IPS-11a (cell line): ENCODE data around the gene CEP76.

Source experiments
- H3K4me3 ChIP-seq: one replicate; pipeline ENCODE4 v1.5.1; 2013; ENCODE audit warnings: low read depth, low read length, control low read depth

CEP76 gene, protein sequence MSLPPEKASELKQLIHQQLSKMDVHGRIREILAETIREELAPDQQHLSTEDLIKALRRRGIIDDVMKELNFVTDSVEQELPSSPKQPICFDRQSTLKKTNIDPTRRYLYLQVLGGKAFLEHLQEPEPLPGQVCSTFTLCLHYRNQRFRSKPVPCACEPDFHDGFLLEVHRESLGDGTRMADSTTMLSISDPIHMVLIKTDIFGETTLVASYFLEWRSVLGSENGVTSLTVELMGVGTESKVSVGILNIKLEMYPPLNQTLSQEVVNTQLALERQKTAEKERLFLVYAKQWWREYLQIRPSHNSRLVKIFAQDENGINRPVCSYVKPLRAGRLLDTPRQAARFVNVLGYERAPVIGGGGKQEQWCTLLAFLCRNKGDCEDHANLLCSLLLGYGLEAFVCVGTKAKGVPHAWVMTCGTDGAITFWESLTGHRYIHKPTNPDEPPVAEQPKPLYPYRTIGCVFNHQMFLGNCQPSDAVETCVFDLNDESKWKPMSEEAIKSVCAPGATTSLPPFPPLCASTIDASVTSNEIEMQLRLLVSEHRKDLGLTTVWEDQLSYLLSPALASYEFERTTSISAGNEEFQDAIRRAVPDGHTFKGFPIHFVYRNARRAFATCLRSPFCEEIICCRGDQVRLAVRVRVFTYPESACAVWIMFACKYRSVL

DNA sequence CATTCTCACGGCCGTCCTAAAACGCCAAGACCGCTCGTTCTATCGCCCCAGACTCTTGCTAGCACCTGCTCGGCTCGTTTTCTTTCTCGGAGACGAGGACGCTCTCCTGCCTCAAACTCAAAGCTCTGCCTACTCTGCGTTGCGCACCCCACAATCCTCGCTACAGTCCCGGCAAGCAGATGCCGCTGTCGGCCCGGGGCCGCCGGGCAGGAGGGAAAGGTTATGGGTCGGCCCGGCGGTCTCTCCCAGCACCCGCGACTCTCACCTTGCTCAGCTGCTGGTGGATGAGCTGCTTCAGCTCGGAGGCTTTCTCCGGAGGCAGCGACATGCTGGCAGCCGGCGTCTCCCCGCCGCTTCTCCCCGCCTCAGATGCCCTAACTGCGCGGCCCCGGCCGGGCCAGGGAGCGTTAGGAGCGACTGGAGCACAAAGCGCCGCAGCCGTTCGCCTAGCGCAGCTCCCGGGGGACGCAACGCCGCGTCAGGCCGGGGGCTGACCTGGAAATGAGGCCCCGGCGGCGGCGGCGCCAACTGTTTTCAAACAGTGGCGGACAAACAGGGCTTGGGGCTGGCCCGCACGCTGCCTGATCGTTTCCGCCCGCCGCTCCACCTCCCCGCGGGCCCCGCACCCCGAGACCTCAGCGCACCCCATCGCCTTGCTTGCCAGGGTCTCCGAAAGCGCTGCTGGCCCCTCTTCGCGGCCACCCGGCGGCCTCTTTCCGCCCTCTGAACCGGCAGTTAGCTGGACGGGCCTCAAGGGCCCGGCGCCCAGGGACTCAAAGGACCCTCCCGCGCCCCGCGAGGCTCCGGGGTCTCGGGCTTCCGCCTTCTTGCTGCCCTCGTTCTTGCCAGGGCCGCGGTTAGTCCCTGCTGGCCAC lies at the start of gene CEP76, which contains the start of gene PSMG2:
Gene CEP76 (minus strand): TSS at position 503 of the 875 bp plus-strand sequence. CDS start 175 bp downstream, at position 328.
Gene PSMG2 (plus strand): TSS at position 822 of the 875 bp plus-strand sequence. CDS start 66 bp downstream, outside the sequence.
- H3K4me3 ChIP-seq = peak within 1 kb of the TSS; percentile 93

DNA sequence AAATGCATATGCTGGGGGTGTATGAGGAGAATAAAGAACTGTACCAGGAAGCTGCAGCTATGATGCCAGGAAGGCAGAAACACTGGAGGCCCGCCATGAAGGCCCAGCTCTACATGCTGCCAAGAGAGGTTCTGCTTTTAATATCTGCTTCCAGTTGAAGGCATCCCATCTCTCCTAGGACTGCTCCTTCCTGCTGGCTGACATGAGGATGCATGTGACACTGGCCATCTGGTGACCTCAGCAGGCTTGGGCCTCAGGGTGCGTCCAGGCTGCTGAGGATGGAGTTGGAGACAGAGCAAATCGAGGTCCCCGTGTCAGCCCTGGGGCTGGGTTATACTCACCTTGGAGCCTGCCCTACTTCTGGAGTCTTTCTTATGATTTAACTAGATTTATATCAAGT lies 49.4 kb upstream of the CEP76 start:
- no peak overlapping the region for H3K4me3 ChIP-seq

DNA sequence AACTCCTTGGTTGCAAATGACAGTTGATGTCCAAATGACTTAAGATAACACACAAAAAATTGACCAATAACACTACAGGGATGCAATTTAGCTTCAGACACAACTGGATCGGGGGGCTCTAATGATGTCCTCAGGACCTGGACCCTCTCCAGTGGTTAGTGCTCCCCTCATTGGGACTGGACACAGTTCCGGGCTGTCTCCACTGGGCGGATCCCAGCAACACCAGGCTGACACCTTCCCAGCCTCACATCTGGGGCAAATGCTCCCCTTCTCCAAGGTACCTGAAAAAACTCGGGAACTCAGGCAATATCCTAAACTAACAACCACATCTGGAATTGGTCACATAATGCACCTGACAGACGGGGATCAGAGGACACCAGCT lies 49.0 kb upstream of the CEP76 start:
- no peak overlapping the region for H3K4me3 ChIP-seq

DNA sequence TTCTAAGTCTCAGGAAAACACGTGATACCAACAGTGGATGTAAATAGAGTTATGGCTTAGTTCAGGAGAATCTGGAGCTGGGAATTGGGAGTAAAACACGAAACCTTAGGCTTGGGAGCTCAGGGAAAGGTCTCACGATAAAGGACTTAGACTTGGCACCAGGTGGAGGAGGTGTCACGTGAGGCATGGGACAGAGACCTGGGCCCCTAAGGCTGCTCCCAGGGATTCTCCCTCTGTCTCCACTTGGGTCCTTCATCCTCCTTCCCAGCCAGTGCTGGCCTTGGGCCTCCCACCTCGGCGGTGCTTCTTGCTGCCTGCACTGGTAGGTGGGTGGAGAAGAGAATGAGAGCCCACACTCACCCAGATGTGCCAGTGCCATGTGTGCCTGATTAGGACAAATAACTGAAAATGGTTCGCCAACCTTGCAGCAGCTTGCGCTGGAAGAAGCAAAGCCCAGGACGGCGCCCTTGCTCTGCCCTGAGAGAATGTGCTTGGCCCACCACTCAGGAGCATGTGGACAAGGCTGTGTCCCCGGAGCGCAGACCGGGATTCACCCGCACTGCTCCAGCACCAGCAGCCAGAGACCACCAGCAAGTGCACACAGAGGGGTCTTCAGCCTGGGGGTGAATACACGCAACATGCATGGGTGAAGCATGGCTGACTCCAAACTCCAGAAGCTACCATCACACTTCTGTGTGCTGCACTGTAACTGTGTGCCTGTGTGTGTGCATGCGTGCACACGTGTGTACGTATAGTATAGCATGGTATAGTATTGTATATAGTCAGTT lies 48.4 kb upstream of the CEP76 start:
- H3K4me3 ChIP-seq = no peak overlapping the region

DNA sequence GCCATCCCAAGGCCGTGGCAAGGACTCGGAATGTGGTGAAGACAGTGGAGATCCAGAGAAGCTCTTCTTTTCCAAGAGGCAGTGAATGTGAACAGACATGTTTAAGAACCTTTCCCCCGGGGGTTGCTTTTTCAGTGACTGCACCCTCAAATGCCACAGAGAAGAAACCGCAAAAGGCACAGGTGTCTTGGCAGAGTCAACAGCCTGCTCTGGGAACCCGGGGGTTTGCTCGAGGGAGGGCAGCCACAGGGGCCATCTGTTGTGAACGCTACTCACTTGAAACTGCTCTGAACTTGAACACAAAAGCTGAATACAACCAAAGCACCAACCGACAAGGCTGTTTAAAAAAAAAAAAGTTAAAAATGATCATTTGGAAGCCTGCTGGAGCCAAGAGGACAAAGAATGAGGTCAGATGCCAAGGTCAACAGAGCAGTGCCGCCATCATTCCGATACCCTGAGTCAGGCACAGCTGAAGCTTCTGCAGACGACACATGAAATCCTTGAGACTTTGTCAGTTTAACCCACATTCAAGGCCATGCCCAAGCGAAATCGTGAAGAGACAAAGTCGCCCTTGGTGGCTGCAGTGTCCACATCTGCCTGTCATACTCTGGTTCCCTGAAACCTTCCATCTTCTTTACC lies 47.7 kb upstream of the CEP76 start:
- no peak overlapping the region for H3K4me3 ChIP-seq

DNA sequence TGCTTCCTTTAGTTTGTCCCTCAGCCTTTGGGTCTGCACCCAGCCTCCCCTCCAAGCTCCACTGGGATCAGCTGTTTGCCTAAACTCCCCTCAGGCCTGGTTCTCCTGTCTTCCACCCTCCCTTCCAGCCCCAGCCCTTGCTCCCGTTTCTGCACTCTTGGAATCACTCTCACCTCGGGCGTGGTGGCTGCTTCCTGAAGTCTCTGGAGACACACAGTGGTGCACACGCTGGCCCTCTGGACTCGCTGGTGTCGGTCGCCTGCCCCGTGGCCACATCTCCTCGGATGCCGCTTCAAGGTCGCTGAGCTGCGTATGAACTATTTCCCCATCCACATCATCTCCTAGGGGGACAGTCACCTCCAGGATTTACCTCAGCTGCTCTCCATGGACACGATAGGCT lies 46.6 kb upstream of the CEP76 start:
- H3K4me3 ChIP-seq = no peak overlapping the region

DNA sequence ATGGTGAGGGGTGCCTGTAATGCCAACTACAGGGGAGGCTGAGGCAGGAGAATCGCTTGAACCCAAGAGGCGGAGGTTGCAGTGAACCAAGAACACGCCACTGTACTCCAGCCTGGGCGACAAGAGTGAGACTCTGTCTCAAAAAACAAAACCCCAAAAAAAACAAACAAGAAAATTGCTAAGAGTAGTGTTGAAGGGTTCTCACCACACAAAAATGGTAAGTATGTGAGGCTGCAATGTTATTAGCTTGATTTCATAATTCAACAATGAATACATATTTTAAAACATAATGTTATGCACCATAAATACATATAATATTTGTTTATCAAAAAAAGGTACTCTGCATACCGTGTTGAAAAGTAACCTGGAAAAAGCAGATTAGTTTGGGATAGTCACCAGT lies 46.1 kb upstream of the CEP76 start:
- no peak overlapping the region for H3K4me3 ChIP-seq

DNA sequence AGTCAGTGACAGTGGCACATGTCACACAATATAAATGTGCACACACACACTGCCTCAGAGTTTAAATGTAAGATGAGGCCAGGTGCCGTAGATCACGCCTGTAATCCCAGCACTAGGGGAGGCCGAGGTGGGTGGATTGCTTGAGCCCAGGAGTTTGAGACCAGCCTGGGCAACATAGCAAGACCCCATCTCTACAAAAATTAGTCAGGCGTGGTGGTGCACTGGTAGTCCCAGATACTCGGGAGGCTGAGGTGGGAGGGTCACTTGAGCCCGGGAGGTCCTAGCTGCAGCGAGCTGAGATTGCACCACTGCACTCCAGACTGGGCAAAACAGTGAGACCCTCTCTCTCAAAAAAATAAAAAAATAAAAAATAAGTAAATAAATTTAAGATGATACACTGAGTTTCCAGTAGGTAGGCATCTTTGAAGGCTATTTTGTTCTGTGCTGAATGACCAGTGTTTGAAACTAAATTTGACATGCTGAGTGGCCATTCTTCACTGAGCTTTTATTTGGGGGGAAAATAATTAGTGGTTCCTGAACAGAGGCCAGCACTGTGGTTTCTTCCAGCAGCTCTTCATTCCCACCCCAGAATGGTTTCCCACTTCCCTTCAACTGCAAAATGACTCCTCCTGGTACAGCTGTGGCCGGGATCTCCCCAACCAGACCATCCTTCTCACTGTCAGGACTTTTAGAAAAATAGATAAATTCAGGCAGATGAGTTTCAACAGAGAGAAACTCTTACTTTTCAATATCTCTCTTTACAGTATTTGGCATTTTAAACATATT lies 45.2 kb upstream of the CEP76 start:
- H3K4me3 ChIP-seq = no peak overlapping the region

DNA sequence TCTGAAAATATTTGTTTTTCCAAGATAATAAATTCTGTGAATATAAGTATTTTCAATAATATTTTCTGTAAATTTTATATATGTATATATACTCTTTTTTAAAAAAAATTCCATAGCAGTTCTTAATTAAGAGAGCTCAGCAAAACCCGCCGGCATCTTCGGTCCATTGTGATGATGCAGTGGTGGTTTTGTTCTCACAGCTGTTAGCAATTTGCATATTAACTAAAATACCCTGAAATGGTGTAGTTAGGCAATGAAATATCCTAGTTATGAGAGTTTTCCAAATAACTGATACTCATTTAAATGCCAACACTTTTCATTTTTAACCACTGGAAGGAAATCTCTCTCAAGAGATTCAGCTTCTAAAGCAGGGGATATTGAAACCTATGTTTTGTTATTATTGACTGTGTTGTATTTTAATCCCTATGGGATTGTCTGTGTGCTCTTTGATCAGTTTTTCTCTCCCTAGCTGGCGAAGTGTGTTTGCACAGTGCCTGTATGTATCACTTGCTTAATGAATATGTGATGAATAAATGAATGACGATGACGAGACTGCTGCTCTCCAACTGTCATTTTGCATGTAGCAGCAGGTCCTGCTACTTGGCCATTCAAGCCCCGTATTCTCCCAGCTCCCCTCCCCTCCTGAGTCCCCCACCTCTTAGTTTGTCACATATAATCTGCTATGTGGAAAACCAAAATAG lies 42.7 kb upstream of the CEP76 start:
- H3K4me3 ChIP-seq = no peak overlapping the region

DNA sequence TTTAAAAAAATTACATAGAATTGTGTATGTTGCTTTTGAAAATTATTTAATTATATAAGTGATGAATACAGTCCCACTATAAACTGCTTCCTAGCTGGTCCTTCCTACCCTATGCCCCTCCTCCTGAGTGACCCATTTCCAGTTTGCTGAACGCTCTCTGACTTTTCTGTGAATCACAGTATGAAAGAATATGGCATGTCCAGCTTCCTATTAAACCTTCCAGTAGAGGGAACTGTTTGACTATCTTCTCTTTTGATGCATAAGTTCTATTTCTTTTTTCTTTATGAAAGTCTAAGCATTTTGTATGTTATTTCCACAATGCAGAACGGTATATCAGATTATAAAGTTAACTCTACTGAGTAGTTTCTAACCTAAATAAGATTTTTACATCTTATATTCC lies 41.6 kb upstream of the CEP76 start:
- H3K4me3 ChIP-seq = no peak overlapping the region

DNA sequence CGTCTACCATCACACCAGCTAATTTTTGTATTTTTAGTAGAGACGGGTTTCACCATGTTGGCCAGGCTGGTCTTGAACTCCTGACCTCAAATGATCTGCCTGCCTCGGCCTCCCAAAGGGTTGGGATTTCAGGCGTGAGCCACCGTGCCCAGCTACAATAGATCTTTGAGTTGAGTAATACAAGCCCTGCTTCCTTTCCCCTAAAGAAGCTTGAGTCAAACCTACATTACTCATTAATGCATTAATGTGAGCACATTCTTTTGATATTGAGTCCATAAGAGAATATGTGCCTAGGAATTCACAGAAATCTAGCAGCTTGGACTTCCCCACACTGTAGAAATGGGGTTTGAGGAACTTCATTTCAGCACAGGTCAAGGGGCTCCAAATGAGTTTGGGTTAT lies 39.9 kb upstream of the CEP76 start:
- no peak overlapping the region for H3K4me3 ChIP-seq

DNA sequence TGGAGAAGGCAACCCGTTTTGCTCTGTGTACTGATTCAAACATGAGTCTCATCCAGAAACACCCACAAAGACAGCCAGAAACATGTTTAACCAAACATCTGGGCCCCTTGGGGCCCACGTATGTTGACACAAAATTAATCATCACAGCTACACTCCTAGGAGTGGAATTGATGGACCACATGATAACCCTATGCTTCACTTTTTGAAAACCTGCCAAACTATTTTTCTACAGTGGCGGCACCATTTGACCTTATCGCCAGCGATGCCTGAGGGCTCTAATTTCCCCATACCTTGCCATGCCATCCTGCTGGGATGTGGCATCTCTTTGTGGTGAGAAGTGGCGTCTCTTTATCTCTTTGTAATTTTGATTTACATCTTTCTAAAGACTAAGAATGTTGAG lies 38.8 kb upstream of the CEP76 start:
- H3K4me3 ChIP-seq = no peak overlapping the region

DNA sequence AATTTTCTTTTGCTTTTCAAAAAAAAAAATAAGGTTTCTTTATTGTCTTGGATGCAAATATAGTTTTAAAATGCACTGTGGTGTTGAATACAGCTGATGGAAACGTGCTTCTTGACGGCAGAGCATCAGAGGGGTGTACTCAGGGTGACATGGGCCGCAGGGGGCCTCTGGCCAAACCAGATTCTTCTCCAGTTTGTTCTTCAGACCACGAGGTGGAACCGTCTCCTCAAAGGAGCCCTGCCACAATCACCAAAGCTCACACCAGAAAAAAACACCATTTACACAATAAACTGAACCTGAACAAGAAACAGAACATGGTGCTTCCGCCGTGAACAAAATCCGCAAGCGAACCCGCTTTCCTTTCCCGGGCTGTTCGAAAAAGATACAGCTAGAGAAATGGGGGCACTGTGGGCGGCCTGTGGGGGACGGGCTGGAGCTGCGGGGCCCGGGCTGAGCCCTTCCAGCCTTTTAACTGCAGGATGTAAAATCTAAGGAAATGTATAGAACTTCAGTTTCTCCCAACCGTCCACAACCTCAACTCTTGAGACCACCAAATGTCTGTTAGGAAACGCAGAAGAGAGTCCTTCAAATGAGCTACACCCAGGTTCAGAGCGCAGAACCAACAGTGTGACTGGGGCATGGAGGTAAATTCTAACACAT lies 34.9 kb upstream of the CEP76 start:
- no peak overlapping the region for H3K4me3 ChIP-seq

DNA sequence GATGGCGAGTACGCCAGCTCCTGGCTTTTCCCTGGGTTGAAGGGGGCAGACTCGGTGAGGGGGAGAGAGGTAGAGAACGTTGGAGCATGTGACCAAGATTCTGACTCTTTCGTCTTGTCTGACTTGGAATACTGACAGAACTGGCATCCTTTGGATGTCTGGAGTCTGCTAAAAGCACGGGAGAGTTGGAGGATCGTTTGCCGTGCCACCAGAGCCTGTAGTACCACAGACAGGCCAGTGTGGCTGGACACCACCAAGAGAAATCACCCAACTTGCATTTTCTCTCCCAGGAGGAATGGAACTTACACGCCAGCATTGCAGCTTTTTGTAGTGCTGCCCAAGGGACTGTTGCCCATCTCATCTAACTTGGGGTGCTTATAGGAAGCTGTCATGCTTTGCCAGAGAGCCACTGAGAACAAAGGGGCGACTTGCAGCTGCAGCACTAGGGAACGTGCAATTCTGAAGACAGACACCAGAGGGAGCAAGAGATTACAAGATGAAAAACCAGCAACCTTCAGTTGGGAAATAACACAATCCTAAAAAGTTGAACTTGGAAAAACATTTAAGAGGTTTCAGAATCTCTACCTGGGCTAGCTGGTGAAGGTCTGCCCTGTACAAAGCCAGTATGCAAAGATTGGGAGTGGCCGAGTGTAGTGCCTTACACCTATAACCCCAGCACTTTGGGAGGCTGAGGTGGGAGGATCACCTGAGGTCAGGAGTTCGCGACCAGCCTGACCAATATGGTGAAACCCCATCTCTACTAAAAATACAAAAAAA lies 24.4 kb upstream of the CEP76 start:
- H3K4me3 ChIP-seq = no peak overlapping the region

DNA sequence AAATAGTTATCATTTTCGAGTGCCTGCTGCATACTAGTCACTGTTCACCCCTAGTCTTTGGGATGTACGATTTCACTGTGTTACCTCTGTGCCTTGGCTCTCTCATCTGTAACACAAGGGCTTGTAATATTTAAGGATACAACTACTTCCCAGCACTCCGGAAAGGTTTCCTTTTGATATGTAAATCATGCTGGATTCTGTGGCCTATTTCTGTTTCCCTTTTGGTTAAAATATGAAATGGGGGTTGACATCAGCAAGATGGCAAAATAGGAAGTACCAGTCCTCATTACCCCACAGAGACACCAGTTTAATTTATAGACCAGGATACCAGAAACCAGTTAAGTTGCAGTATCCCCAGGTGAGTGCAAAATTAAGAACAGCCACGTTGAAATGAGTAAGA lies 23.8 kb upstream of the CEP76 start:
- H3K4me3 ChIP-seq = no peak overlapping the region

DNA sequence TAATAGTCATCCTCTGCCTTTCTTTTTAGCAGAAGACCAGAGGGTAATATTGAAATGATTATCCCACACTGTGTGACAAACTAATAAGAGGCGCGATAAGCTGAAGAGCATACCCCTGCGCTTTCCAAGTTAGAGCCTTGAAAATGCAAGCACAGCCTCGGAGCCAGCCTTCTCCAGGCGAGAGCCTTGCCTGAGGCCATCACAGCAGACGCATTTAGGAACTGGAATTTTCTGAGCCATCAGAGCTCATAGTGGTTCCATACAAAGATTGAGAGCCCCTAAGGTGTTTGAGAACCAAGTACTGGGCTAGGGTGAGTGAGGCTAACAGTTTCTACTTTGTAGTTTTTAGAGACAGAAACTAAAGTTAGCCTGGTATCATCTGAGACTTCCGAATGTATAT lies 20.2 kb upstream of the CEP76 start:
- no peak overlapping the region for H3K4me3 ChIP-seq

DNA sequence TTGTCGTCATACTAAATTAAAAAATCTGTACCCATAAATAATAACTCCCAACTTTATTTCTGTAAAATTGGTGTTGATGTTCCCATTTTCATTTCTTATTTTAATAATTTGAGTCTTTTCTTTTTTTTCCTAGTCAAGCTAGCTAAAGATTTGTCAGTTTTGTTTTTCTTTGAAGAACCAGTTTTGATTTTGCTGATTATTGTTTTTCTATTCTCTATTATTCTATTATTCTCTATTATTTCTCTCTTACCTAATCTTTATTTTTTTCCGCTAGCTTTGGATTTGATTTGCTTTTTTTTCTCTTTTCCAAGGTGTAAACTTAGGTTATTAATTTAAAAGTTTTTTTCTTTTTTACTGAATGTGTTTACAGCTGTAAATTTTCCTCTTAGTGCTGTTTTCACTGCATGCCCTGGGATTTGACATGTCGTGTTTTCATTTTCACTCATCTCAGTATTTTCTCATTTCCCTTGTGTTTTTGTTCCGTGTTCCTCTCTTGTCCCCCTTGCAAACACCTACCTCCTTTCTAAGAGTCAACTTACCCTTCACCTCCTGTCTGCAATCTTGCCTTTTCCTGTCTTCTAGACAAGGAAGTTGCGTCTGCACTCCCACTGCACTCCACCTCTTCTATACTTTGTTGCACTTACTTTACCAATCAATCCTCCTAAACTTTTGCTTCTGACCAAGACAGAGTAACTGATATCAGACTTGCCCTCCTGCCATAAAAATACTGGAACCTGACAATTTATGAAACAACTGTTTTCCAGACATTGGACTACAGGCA lies 19.2 kb upstream of the CEP76 start:
- no peak overlapping the region for H3K4me3 ChIP-seq
